Uterus (tissue), 2 donors: ENCODE results near the gene CD27.

ENCODE experiments used
- POLR2A ChIP-seq, 2 donors: fragments of 450-650 bp; IDR thresholded peaks; one replicate each; pipeline ENCODE4 v1.6.1; 2016; ENCODE audit warnings: antibody characterized with exemption in 2 of 2, mild to moderate bottlenecking in 1 of 2, moderate library complexity in 1 of 2
- TF ChIP-seq, protein P1 (sequence below), 4 experiments: fragments of 200-600 bp in 2 of 4; fragments of 450-650 bp in 2 of 4; sonication (generic) in 2 of 4; IDR thresholded peaks; one replicate each; pipeline ENCODE4 v1.5.1; 2016 to 2019; ENCODE audit warnings: antibody characterized with exemption in 4 of 4, mild to moderate bottlenecking in 2 of 4, moderate library complexity in 1 of 4

DNA sequence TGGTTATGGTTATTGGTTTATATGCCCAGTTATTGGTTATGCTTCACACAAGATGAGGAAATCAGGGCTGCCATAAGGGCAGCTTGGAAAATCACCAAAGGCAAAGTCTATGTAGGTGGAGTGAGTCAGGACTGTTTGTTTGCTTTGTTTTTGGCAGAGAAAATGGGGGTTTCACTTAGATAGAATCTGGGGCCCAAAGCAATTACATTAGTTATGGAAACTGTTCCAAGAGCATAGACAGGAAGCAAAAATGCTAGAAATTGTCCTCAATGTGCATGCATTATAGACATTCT lies 23.5 kb downstream of the CD27 start:
- TF ChIP-seq, protein P1, sequence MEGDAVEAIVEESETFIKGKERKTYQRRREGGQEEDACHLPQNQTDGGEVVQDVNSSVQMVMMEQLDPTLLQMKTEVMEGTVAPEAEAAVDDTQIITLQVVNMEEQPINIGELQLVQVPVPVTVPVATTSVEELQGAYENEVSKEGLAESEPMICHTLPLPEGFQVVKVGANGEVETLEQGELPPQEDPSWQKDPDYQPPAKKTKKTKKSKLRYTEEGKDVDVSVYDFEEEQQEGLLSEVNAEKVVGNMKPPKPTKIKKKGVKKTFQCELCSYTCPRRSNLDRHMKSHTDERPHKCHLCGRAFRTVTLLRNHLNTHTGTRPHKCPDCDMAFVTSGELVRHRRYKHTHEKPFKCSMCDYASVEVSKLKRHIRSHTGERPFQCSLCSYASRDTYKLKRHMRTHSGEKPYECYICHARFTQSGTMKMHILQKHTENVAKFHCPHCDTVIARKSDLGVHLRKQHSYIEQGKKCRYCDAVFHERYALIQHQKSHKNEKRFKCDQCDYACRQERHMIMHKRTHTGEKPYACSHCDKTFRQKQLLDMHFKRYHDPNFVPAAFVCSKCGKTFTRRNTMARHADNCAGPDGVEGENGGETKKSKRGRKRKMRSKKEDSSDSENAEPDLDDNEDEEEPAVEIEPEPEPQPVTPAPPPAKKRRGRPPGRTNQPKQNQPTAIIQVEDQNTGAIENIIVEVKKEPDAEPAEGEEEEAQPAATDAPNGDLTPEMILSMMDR (IDR thresholded peaks at IDR 0.05): no peak
- TF ChIP-seq POLR2A (IDR thresholded peaks at IDR 0.05): no peak
